ENCODE measurements around the gene ATP6V0A1. TPM values are rescaled to one million over a fixed set of nuclear protein-coding genes. Genes with fewer than 3 reads are reported as not detected.
A peak's percentile ranks its signal among the peaks of the same experiment; 100 is the strongest.

The ATP6V0A1 gene
- total RNA-seq, 2 donors from 2014 or later = 45.2 to 53.1 TPM

- H3K4me3 ChIP-seq (ENCODE audit: low read length) = no peak overlapping the region
- TF ChIP-seq, protein P1, sequence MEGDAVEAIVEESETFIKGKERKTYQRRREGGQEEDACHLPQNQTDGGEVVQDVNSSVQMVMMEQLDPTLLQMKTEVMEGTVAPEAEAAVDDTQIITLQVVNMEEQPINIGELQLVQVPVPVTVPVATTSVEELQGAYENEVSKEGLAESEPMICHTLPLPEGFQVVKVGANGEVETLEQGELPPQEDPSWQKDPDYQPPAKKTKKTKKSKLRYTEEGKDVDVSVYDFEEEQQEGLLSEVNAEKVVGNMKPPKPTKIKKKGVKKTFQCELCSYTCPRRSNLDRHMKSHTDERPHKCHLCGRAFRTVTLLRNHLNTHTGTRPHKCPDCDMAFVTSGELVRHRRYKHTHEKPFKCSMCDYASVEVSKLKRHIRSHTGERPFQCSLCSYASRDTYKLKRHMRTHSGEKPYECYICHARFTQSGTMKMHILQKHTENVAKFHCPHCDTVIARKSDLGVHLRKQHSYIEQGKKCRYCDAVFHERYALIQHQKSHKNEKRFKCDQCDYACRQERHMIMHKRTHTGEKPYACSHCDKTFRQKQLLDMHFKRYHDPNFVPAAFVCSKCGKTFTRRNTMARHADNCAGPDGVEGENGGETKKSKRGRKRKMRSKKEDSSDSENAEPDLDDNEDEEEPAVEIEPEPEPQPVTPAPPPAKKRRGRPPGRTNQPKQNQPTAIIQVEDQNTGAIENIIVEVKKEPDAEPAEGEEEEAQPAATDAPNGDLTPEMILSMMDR (conservative IDR thresholded peaks at IDR 0.05) = peak; percentile 63
- H3K27ac ChIP-seq (ENCODE audit: low read depth, low read length) = no peak overlapping the region
- Mint-ChIP-seq H3K4me1 (peaks cover 24% of the 10 kb centered on the region), H3K4me3 (peak overlapping the region; percentile 50), H3K36me3 (ENCODE audit: low read depth) (no peaks in the 10 kb centered on the region), H3K9me3 (peaks cover 13% of the 10 kb centered on the region), H3K27me3 (ENCODE audit: insufficient read depth) (no peaks in the 10 kb centered on the region), H3K27ac (peak overlapping the region; percentile 86)
- H3K9ac ChIP-seq (ENCODE audit: extremely low read depth, low read length, poor library complexity, severe bottlenecking) = no peak overlapping the region
- H3K27me3 ChIP-seq (ENCODE audit: control insufficient read depth, insufficient read depth, low read length, poor library complexity, severe bottlenecking) = no peaks in the 10 kb centered on the region
- peaks cover 13% of the 10 kb centered on the region for H3K9me3 ChIP-seq (ENCODE audit: control insufficient read depth, low read length)
- peak; percentile 91 for DNase-seq
- H3K36me3 ChIP-seq (ENCODE audit: control insufficient read depth, insufficient read depth, low read length) = no peaks in the 10 kb centered on the region
- WGBS, 2 experiments (ENCODE audit: insufficient coverage in 1 of 2, insufficient read length in 1 of 2) = 15 to 24% methylated on average over 38 to 60 of the region's 60 CpGs
- peaks cover 6% of the 10 kb centered on the region for H3K4me1 ChIP-seq (ENCODE audit: control insufficient read depth, insufficient read depth, low read length)
Measured at GRCh38 chr17:42531455-42532354, 73.0 kb downstream of the ATP6V0A1 start.

GRCh38 chr17:42535155-42536047 lies 76.7 kb downstream of the ATP6V0A1 start:
- TF ChIP-seq, protein P1 (conservative IDR thresholded peaks at IDR 0.05) = no peak
- peak overlapping the region; percentile 48 for H3K27ac Mint-ChIP-seq
- DNase-seq = no peak
- Histone ChIP-seq H3K27ac (ENCODE audit: low read depth, low read length) (no peak overlapping the region), H3K27me3 (ENCODE audit: control insufficient read depth, insufficient read depth, low read length, poor library complexity, severe bottlenecking) (no peaks in the 10 kb centered on the region), H3K9ac (ENCODE audit: extremely low read depth, low read length, poor library complexity, severe bottlenecking) (no peak overlapping the region), H3K36me3 (ENCODE audit: control insufficient read depth, insufficient read depth, low read length) (peaks cover 6% of the 10 kb centered on the region), H3K9me3 (ENCODE audit: control insufficient read depth, low read length) (no peaks in the 10 kb centered on the region), H3K4me1 (ENCODE audit: control insufficient read depth, insufficient read depth, low read length) (peaks cover 10% of the 10 kb centered on the region), H3K4me3 (ENCODE audit: low read length) (peak overlapping the region; percentile 78)
- H3K4me1 Mint-ChIP-seq = peaks cover 18% of the 10 kb centered on the region
- peak overlapping the region; percentile 73 for H3K4me3 Mint-ChIP-seq
- 63 to 75% methylated on average over 21 to 26 of the region's 26 CpGs for WGBS, 2 experiments (ENCODE audit: insufficient coverage in 1 of 2, insufficient read length in 1 of 2)
- peaks cover 12% of the 10 kb centered on the region for H3K36me3 Mint-ChIP-seq (ENCODE audit: low read depth)
- no peaks in the 10 kb centered on the region for H3K9me3 Mint-ChIP-seq
- H3K27me3 Mint-ChIP-seq (ENCODE audit: insufficient read depth) = no peaks in the 10 kb centered on the region

DNA sequence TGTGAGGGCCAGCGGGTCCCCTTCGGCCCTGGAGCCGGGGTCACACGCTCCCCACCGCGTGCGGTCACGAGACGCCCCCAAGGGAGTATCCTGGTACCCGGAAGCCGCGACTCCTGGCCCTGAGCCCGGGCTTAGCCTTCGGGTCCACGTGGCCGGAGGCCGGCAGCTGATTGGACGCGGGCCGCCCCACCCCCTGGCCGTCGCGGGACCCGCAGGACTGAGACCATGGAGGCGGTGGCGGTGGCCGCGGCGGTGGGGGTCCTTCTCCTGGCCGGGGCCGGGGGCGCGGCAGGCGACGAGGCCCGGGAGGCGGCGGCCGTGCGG lies 77.3 kb downstream of the ATP6V0A1 start, which contains the start of gene NAGLU:
Gene NAGLU, plus strand, starts transcription at position 194 of the 324 bp plus-strand sequence. Its CDS starts 32 bp downstream, at position 226.
- H3K4me3 ChIP-seq (ENCODE audit: low read length) = peak within 1 kb of the TSS; percentile 93
- no peaks in the 10 kb centered on the region for H3K9me3 ChIP-seq (ENCODE audit: control insufficient read depth, low read length)
- peak within 1 kb of the TSS; percentile 58 for H3K27ac Mint-ChIP-seq
- peaks cover 8% of the 10 kb centered on the region for H3K4me1 ChIP-seq (ENCODE audit: control insufficient read depth, insufficient read depth, low read length)
- peak within 1 kb of the TSS; percentile 62 for H3K9ac ChIP-seq (ENCODE audit: extremely low read depth, low read length, poor library complexity, severe bottlenecking)
- H3K4me1 Mint-ChIP-seq = peaks cover 13% of the 10 kb centered on the region
- WGBS, 2 experiments (ENCODE audit: insufficient coverage in 1 of 2, insufficient read length in 1 of 2) = 0 to 1% methylated on average over 7 to 40 of the region's 40 CpGs
- TF ChIP-seq, protein P1 (conservative IDR thresholded peaks at IDR 0.05) = no peak
- peaks cover 17% of the 10 kb centered on the region for H3K36me3 Mint-ChIP-seq (ENCODE audit: low read depth)
- H3K9me3 Mint-ChIP-seq = no peaks in the 10 kb centered on the region
- no peaks in the 10 kb centered on the region for H3K27me3 Mint-ChIP-seq (ENCODE audit: insufficient read depth)
- peak within 1 kb of the TSS; percentile 73 for H3K4me3 Mint-ChIP-seq
- no peak within 1 kb of the TSS for H3K27ac ChIP-seq (ENCODE audit: low read depth, low read length)
- no peaks in the 10 kb centered on the region for H3K27me3 ChIP-seq (ENCODE audit: control insufficient read depth, insufficient read depth, low read length, poor library complexity, severe bottlenecking)
- peak; percentile 97 for DNase-seq
- peaks cover 6% of the 10 kb centered on the region for H3K36me3 ChIP-seq (ENCODE audit: control insufficient read depth, insufficient read depth, low read length)
